SJSA1 (cell line): ENCODE data around the gene DHX58. TPM values are rescaled to one million over a fixed set of nuclear protein-coding genes. Genes with fewer than 3 reads are reported as not detected.

Source experiments
- DNase-seq, 2 experiments: peaks; one replicate each; pipeline ENCODE4 v3.0.0-alpha.2; 2015 to 2020; ENCODE audit warnings: low spot score in 2 of 2, low read depth in 1 of 2
- H3K27ac ChIP-seq: fragments of 250-450 bp; sonication (Bioruptor Pico); 2 replicates; pipeline ENCODE4 v1.5.1; 2020; ENCODE audit warnings: mild to moderate bottlenecking, moderate library complexity
- H3K27me3 ChIP-seq: fragments of 250-450 bp; sonication (Bioruptor Pico); replicated peaks from 2 replicates; pipeline ENCODE4 v1.5.1; 2020; ENCODE audit warnings: mild to moderate bottlenecking, moderate library complexity
- H3K36me3 ChIP-seq: fragments of 250-450 bp; sonication (Bioruptor Pico); 2 replicates; pipeline ENCODE4 v1.5.1; 2020; ENCODE audit warnings: mild to moderate bottlenecking
- H3K4me1 ChIP-seq: fragments of 250-450 bp; sonication (Bioruptor Pico); replicated peaks from 2 replicates; pipeline ENCODE4 v1.6.1; 2021; ENCODE audit warnings: mild to moderate bottlenecking
- H3K4me3 ChIP-seq: fragments of 250-450 bp; sonication (Bioruptor Pico); 2 replicates; pipeline ENCODE4 v1.5.1; 2020; ENCODE audit warnings: mild to moderate bottlenecking
- H3K9me3 ChIP-seq: fragments of 250-450 bp; sonication (Bioruptor Pico); replicated peaks from 2 replicates; pipeline ENCODE4 v1.5.1; 2020; ENCODE audit warnings: mild to moderate bottlenecking
- total RNA-seq: library from RNA; depleted of rRNA; stranded (reverse); fragments of >200 nt; shearing (Covaris generic); gene quantifications from 2 replicates; pipeline ENCODE4 v1.2.3, GENCODE V29; 2014

Gene DHX58
- total RNA-seq, 1 experiment from 2014 or later: 1.4 TPM

- no peak within 1 kb of the TSS for H3K27ac ChIP-seq
- peaks cover 10% of the 10 kb centered on the region for H3K4me1 ChIP-seq
- H3K27me3 ChIP-seq: no peaks in the 10 kb centered on the region
- DNase-seq: no peak
- peaks cover 43% of the 10 kb centered on the region for H3K36me3 ChIP-seq
- no peaks in the 10 kb centered on the region for H3K9me3 ChIP-seq
- no peak within 1 kb of the TSS for H3K4me3 ChIP-seq
These were observed 10.1 kb upstream of the DHX58 start, which contains the start of gene HSPB9 for GRCh38 chr17:42122371-42123303. Gene HSPB9, plus strand, starts transcription at chr17:42122804. Its CDS starts 47 bp downstream, at chr17:42122851.

GRCh38 chr17:42120770-42121769 is 8.6 kb upstream of the DHX58 start, which contains the start of gene KAT2A:
Gene KAT2A, minus strand, starts transcription at chr17:42121367. Its CDS starts 63 bp downstream, at chr17:42121304.
- H3K4me1 ChIP-seq: peaks cover 10% of the 10 kb centered on the region
- no peaks in the 10 kb centered on the region for H3K9me3 ChIP-seq
- peak within 1 kb of the TSS; percentile 40 for H3K4me3 ChIP-seq
- H3K27ac ChIP-seq: no peak within 1 kb of the TSS
- peak; percentile 48 to 77 for DNase-seq
- H3K27me3 ChIP-seq: no peaks in the 10 kb centered on the region
- peaks cover 47% of the 10 kb centered on the region for H3K36me3 ChIP-seq

- H3K9me3 ChIP-seq: no peaks in the 10 kb centered on the region
- peak overlapping the region; percentile 40 for H3K4me3 ChIP-seq
- no peak overlapping the region for H3K27ac ChIP-seq
- H3K36me3 ChIP-seq: peaks cover 44% of the 10 kb centered on the region
- H3K4me1 ChIP-seq: peaks cover 10% of the 10 kb centered on the region
- DNase-seq: no peak
- no peaks in the 10 kb centered on the region for H3K27me3 ChIP-seq
These were observed 7.8 kb upstream of the DHX58 start for GRCh38 chr17:42120161-42120769.

- Histone ChIP-seq H3K27me3 (no peaks in the 10 kb centered on the region), H3K4me1 (peaks cover 10% of the 10 kb centered on the region), H3K4me3 (no peak overlapping the region), H3K9me3 (no peaks in the 10 kb centered on the region), H3K27ac (no peak overlapping the region), H3K36me3 (peaks cover 41% of the 10 kb centered on the region)
- no peak for DNase-seq
These were observed 6.8 kb upstream of the DHX58 start for GRCh38 chr17:42119301-42119700.

- DNase-seq: no peak
- Histone ChIP-seq H3K36me3 (peaks cover 41% of the 10 kb centered on the region), H3K4me3 (no peak overlapping the region)
These were observed 6.0 kb upstream of the DHX58 start for GRCh38 chr17:42118545-42118944.

GRCh38 chr17:42118126-42118510 is 5.6 kb upstream of the DHX58 start:
- Histone ChIP-seq H3K27me3 (no peaks in the 10 kb centered on the region), H3K36me3 (peaks cover 42% of the 10 kb centered on the region), H3K9me3 (no peaks in the 10 kb centered on the region), H3K4me1 (peaks cover 10% of the 10 kb centered on the region), H3K27ac (no peak overlapping the region), H3K4me3 (no peak overlapping the region)
- DNase-seq: no peak

More at GRCh38 chr17:42118545-42118944, 6.0 kb upstream of the DHX58 start:
- Histone ChIP-seq H3K9me3 (no peaks in the 10 kb centered on the region), H3K27me3 (no peaks in the 10 kb centered on the region), H3K27ac (no peak overlapping the region), H3K4me1 (peaks cover 10% of the 10 kb centered on the region)

GRCh38 chr17:42117397-42118125 is 5.0 kb upstream of the DHX58 start:
- H3K9me3 ChIP-seq: no peaks in the 10 kb centered on the region
- no peak overlapping the region for H3K27ac ChIP-seq
- H3K4me1 ChIP-seq: peaks cover 15% of the 10 kb centered on the region
- no peaks in the 10 kb centered on the region for H3K27me3 ChIP-seq
- peaks cover 42% of the 10 kb centered on the region for H3K36me3 ChIP-seq
- no peak for DNase-seq
- H3K4me3 ChIP-seq: no peak overlapping the region

- Histone ChIP-seq H3K9me3 (no peaks in the 10 kb centered on the region), H3K4me1 (peaks cover 20% of the 10 kb centered on the region), H3K36me3 (peaks cover 39% of the 10 kb centered on the region), H3K27me3 (no peaks in the 10 kb centered on the region), H3K27ac (no peak overlapping the region), H3K4me3 (no peak overlapping the region)
- DNase-seq: peak; percentile 62 to 74
These were observed 4.3 kb upstream of the DHX58 start for GRCh38 chr17:42116705-42117396.

GRCh38 chr17:42114118-42114517 is 1.6 kb upstream of the DHX58 start:
- H3K36me3 ChIP-seq: peaks cover 31% of the 10 kb centered on the region
- no peaks in the 10 kb centered on the region for H3K9me3 ChIP-seq
- H3K27ac ChIP-seq: no peak overlapping the region
- no peak for DNase-seq
- no peak overlapping the region for H3K4me3 ChIP-seq
- no peaks in the 10 kb centered on the region for H3K27me3 ChIP-seq
- peaks cover 17% of the 10 kb centered on the region for H3K4me1 ChIP-seq

- Histone ChIP-seq H3K27me3 (no peaks in the 10 kb centered on the region), H3K27ac (no peak overlapping the region), H3K4me1 (peaks cover 17% of the 10 kb centered on the region), H3K4me3 (no peak overlapping the region), H3K9me3 (no peaks in the 10 kb centered on the region), H3K36me3 (peaks cover 31% of the 10 kb centered on the region)
- no peak for DNase-seq
These were observed 967 bp upstream of the DHX58 start for GRCh38 chr17:42113293-42114069.

- DNase-seq: peak in 1 of 2 experiments; percentile 44
- Histone ChIP-seq H3K27ac (peak overlapping the region; percentile 64), H3K4me3 (peak overlapping the region; percentile 39), H3K4me1 (peaks cover 17% of the 10 kb centered on the region), H3K27me3 (no peaks in the 10 kb centered on the region), H3K9me3 (no peaks in the 10 kb centered on the region), H3K36me3 (peaks cover 21% of the 10 kb centered on the region)
These were observed 503 bp downstream of the DHX58 start for GRCh38 chr17:42111871-42112551.
